NCI-H460 (cell line): ENCODE results near the gene LAMA3. TPM values are rescaled to one million over a fixed set of nuclear protein-coding genes. Genes with fewer than 3 reads are reported as not detected.
A peak's percentile ranks its signal among the peaks of the same experiment; 100 is the strongest.

ENCODE experiments used
- DNase-seq: peaks from one replicate; pipeline ENCODE4 v3.0.0-alpha.2; 2016; ENCODE audit warnings: low read depth; ENCODE audit errors: extremely low read depth
- total RNA-seq: library from RNA; depleted of rRNA; stranded (reverse); fragments of >200 nt; shearing (Covaris generic); gene quantifications from 2 replicates; pipeline ENCODE4 v1.2.3, GENCODE V29; 2014

Gene LAMA3
- total RNA-seq, 1 experiment from 2014 or later, result 3.9 TPM

DNA sequence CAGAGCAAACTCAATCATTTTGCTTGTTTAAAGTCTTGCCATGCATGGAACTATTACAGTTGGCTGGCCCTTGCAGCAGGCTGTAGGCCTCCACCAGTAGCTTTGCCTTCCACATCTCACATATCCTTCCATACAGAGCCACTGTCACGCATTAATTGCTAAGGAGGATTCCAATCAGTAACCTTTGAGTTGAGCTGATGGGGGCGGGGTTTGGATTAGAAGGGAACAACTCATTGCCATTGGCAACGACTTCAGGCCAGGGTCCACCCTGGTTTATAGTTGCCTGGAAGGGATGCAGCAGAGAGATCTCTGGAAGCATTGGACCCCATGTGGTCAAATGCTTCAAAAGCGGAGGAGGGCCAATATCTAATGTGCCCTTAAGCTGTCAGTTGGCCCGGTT, 262.0 kb downstream of the LAMA3 start:
- DNase-seq, result no peak

DNA sequence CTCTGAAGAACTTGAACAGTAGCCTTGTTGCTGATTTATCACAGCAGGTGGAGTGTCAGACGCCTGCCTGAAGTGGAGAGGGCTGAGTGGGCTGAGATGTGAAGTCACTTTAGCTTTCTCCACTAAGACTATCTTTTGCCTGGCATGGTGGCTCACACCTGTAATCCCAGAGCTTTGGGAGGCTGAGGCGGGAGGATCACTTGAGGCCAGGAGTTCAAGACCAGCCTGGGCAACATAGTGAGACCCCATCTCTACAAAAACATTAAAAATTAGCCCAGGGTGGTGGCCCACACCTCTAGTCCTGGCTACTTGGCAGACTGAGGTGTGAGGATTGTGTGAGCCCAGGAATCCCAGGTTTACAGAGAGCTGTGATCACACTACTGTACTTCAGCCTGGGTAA, 264.7 kb downstream of the LAMA3 start:
- no peak for DNase-seq

DNA sequence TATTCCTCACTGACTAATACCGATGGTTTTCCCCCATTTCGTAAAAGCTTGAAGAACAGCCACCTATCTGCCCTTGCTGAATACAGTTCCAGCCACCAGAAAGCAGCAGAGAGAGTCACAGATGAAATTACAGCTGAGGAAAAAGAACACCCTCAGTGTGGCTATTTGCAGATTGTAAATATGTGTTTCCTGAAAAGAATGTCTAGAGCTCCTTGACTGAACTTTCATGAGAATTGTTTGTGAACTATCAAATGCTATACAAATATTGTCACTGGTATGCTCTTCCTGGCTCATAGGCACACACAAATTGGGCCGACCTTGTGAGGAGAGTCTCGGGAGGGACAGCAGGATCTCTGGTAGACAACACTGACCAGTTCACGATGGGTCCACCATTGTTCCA, 267.2 kb downstream of the LAMA3 start:
- DNase-seq, result no peak

DNA sequence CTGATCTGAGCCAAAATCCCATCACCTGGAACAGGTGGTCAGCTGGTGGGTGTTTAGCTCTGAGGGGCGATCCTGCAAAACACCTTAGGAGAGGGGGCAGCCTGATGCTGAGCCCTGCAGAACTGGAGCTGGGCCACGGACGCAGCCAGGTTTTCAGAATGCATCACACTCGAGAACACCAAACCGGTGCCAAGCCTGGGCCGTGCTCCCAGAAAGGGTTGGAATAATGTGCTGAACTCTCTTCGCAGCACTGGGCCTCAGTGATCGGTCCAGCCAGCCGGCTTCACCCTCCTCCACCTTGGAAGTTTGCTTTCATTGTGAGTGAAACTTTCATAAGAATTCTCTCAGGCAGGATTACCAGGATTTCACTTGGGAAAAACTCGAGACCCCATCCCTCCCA, 268.8 kb downstream of the LAMA3 start:
- no peak for DNase-seq

DNA sequence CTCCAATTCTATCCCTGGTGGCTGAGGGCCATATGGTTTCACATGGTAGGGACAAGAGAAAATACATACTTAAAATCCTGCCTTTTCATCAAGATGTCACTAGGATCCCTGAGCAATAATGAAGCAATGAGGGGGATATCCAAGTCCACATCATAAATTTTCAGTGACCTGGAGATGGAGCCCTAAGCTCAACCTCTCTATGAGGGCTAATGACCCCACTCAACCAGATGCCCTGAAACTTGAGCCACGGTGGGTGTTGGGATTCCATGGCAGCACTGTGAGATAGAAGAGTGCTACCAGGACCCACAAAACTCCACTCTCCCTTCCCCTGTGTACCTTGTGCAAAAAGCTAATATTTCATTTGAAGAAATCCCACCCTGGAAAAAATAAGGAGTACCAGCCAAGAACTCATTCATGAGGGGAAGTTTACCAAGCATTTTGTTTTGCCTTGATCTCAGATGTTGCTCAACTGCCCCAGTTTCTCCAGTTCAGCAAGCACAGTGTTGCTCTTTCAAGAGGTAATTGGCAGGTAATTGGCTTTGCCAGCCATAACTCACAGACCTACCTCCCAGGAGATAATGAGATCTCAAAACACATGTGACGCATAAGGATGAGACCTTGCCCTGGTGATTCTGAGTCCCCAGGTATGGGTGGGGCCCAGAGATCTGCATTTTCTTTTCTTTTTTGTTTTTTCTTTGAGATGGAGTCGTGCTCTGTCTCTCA, 274.4 kb downstream of the LAMA3 start:
- DNase-seq, result no peak

DNA sequence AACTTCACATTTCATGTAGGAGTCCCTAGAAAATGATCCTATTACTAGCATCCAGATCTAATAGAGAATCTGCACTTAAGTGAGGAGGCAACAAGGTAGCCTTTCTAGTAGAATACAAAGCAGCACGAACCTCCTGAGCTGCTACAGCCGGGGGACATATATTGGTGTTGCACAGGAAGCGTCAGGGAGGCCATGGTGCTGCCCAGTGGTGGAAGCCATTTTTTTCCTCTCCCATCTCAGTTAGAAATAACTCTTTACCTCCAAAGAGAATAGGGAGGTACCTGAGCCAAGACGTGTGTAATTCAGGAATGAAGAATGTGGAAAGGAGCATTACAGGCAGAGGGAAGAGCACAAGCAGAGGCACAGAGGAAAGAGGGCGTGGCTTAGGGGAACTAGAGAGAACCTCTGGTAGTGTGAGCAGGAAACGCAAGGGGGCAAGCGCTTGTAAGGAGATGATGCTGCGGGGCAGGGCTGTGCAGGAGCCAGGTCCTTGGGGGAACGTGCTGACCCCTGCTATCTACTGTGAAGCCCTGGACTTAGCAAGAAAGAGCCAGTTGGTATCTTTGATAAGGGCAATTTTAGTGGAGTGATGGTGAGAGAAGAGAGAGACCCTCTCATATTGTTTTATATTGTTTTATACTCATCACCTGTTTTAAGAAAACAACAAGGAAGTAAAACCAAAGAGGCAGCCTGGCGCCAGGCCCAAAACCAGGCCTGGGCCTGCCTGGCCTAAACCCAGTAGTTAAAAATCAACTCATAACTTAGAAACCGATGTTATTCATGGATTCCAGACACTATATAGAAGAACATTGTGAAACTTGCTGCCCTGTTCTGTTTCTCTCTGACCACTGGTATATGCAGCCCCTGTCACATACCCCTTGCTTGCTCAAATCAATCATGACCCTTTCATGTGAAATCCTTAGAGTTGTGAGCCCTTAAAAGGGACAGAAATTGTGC, 275.3 kb downstream of the LAMA3 start:
- DNase-seq, result peak; percentile 70

DNA sequence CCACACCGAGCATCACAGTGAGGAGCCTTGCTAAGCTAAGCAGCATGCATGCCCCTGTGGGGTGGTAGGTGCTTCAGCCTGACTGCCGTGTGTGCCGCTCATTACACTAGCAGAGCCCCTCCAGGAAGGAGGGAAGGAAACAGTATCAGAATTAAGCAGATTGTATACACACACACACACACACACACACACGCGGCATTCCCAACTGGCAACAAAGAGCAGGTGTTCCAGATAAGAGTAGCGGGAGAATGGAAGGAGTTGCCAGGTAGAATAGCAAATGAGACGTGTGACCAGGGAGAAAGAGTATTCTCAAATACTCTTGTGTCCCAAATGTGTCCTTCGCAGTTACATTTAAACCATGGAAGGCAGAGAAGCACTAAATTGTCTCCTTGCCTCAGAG, 277.7 kb downstream of the LAMA3 start:
- DNase-seq, result no peak

DNA sequence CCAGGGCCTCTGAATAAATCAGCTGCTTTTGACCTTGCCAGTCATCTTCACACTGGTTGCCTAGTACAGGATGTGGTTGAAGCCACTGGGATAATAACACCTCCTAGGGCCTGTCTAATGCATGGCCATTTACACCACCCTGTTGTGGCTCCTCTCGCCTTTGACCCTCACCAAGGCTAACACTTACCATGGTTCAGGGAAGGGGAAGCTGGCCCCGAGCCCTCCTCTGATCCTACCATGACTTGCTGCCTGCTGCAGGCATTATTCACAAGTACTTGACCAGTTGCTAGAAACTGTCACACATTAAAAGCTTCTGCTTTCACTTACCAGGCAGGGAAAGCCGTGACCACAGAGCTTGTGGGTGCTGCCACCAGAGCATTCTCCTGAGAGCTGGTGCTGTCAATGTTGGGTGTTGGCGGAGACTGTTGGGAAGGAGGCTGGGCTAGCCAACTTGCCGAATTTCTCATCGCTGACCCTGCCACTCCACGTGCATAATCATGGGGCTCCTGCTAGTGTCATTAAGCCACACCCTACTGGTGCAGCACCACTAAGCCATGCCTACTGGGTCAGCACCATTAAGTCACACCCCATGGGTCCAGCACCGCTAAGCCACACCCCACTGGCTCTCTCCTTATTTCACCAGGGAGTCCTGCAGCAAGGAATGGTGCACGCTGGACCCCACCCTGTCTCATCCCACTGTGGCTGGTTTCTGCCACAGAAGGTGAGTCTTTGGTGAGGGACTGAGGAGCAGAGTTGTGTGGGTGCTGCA, 278.3 kb downstream of the LAMA3 start:
- DNase-seq, result no peak

DNA sequence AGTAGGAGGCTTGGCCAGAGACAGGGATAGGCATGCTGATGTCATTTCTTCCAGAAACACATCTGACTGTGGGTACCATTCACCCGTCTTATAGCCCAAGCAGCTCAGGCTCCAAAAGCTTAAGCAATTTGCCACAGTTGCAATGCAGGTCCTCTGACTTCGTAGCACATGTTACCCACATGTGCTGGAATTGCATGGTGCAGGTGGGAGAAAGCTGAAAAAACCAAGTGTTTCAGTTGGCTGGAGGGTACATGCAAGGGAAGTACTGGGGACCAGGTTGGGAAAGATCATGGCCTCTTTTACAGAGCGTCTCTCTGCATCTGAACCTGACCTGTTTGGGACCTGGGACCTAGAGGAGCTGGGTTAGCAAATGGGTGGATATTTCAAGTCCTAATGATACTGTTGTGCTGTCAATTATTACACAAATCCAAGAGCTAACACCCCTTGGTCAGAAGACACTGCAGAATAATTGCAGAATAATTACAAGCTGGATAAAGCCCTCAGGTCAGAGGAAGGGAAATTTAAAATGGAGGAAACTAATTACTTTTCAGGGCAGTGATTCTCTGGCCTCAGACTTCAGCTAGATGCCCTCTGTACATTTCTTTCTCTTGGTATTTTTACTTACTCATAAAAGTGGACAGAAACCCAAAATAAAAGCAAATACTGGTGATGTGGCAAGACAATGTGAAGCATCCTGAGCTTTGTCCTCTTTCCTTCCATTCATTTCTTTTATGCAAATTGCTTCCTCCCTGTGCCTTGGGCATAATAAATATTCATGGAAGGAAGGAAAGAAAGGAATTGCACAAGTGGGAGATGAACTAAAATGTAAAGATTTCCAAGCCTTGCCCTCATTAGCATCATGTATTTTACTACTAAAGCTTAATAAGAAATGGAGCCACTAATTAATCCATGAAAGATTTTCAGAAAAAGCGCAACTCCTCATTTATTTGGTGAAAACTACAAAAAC, 279.7 kb downstream of the LAMA3 start:
- DNase-seq, result no peak

DNA sequence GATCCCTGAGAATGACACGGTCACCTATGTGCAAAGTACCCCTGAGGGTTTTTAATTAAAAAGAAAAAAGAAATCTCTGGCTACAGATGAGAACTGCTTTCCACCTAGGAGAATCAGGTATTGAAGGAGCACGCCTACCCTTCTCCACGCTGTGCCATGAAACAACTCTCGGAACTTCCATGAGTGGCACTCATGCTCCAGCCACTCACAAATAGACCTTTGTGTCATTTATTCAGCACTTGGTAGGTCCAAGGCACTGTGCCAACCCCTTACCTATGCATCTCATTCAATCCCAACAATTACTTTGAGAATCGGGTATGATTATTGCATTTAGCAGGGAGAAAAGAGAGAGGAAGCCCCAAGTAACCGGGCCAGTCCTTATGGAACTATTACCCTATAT, 280.4 kb downstream of the LAMA3 start:
- DNase-seq, result no peak

DNA sequence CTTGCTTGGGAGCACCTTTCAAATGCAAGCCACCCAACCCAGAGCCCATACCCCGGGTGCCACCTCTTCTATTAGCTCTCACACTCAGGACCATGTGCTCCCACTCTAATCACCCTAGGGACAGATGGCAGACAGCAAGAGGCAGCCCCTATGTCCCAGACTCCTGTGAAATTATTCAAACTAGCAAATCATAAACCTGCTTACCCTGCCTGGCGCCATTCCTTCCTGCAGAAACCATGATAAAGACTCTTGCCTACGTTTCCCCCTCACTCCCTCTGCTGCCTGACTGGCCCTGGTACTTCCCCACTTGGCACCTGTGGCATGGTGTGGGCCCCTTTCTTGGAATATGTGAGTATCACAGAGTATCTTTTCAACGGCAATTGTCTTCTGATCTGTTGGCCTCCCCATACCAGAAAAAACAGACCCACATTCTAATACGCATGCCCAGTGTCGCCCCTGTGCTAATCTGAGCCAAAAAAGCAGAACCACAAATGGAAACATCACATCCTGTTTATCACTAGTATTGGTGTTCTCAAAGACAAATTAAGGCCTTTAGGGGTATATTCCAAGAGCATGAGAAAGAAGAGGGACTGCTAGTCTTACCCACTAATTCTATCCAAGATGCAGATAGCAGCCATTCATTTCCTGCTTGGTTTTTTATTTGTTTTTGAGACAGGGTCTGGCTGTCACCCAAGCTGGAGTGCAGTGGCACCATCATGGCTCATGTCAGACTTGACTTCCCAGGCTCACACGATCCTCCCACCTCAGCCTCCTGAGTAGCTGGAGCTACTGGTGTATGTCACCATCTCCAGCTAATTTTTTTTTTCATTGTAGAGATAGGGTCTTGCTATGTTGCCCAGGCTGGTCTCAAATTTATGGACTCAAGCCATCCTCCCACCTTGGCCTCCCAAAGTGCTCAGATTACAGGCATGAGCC, 281.2 kb downstream of the LAMA3 start:
- DNase-seq, result no peak

DNA sequence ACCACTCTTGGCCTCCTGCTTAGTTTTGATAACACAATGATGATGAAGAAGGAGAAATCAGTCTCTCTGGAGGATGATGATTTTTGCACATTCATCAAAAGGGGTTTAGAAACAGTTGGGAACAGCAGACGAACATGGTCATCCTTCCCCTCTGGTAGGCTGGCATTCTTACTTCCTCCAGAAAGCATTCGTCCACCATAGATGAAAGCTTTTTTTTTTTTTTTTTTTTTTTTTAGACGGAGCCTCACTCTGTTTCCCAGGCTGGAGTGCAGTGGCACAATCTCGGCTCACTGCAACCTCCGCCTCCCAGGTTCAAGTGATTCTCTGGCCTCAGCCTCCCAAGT, 281.8 kb downstream of the LAMA3 start:
- no peak for DNase-seq

DNA sequence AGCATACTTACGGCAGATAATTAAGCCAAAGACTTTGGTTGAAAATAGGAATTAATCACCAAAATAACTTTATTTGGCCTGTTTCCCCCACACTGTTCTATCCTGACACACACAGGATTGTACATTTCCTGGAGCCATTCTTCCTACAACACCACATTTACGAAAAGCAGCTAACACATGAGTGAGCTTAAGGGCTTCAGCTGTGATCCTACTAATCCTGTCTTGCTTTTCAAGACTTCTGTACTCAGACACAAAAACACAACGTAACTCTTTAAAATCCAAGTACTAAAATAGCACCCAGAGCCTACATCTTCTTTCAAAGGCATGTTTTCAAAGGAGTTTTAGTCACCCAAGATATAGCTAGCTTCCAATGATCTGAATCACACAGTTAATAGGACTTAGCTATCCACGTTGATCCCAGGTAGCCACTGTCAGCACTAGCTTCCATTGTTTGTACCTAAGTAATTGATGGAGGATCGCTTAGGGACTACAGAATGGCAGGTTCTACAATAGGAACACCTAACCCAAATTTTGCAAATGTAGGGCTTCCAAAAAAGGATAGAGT, 282.5 kb downstream of the LAMA3 start:
- DNase-seq, result no peak

DNA sequence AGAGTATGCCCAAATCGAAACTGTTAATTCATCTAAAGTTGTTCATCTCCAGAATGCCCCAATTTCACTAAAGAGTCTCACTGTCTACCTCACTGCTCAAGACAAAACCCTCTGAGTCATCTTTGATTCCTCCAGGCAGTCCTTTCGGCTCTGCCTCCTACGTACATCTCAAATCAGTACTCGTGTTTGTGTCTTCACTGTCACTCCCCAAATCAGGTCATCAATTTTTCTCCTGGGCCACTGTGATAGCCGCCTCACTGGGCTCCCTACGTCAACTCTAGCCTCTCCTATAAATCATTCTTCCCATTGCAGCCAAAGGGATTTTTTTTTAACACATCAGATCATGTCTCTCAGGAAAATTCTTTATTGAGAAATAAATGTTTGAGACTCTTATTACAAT, 283.2 kb downstream of the LAMA3 start:
- no peak for DNase-seq

DNA sequence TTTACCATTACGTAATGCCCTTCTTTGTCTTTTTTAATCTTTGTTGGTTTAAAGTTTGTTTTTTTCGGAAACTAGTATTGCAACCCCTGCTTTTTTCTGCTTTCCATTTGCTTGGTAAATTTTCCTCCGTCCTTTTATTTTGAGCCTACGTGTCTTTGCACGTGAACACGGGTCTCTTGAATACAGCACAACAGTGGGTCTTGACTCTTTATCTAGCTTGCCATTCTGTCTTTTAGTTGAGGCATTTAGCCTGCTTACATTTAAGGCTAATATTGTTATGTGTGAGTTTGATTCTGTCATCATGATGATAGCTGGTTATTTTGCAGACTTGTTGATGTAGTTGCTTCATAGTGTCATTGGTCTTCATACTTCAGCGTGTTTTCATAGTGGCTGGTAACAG, 287.9 kb downstream of the LAMA3 start:
- DNase-seq, result no peak

DNA sequence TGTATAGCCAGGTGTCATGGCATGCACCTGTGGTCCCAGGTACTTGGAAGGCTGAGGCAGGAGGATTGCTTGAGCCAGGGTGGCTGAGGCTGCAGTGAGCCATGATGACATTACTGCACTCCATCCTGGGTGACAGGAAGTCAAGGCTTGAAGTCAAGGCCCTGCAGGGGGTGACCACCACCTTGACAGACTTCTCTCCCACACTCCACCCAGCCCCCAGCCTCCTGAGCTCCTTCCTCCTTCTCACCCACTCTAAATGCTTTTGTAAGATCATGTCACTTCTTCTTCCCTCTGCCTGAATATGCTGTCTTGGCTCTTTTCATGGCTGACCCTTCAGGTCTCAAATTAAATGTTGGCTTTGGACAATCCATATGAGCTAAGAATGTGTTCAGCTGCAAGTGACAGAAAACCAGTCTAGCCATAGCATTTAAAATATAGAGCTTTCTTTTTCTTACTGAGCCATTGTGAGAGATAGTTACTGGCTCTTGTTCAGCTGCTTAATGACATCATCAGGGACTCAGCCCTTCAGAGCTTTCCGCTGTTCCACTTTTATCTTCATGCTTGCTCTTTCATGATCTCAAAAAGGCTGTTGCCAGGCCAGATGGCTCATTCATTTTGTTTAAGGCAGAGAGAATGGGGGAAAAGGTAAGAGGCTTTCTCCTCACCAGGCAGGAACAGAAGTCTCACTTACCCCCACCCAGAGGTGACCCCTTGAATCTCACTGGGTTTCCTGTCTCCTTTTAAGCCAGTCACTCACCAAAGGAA, 288.6 kb downstream of the LAMA3 start:
- DNase-seq, result no peak

DNA sequence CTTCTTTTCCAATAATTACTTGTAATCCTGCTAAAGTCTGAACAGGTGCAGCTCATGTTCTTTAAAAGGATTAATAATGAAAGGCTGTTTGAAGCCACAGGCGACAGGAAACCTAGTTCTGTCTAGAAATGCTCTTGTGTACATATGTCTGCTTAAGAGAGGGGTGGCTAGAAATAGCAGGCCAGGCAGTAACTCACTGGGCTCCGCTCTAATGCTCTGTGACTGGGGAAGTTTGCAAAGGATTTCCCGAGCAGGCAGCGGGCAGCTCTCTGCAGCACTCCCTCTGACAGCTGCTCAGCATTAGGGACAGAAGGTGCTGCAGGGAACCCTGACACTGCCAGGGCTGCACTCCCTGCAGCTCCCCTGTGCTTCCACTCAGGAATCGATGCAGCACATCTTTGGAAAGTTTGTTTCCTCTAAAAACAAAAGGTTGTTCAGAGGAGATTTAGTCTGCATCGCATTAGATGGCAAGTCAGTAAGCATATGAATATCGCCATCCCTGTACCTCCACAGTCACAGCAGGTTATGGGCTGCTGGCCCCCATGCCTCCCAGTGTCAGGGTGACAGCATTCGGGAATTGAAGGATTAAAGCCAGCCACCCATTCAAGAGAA, 292.2 kb downstream of the LAMA3 start:
- no peak for DNase-seq
